Stomach (tissue), 9 donors: ENCODE data around the gene CAB39L. TPM values are rescaled to one million over a fixed set of nuclear protein-coding genes. Genes with fewer than 3 reads are reported as not detected.
A peak's percentile ranks its signal among the peaks of the same experiment; 100 is the strongest.

Experiments used
- DNase-seq, 2 donors: peaks; one replicate each; pipeline versions ENCODE4 v3.0.0 to v3.0.0-alpha.2; 2013 to 2019
- H3K27ac ChIP-seq, 5 donors: fragments of 200-600 bp in 4 of 5; sonication (generic) in 4 of 5; one replicate each; pipeline ENCODE4 v1.5.1; 2013 to 2019; ENCODE audit warnings: mild to moderate bottlenecking in 1 of 5, moderate library complexity in 1 of 5
- H3K27me3 ChIP-seq, 3 donors: fragments of 200-600 bp; sonication (generic); one replicate each; pipeline ENCODE4 v1.5.1; 2017 to 2019; ENCODE audit warnings: mixed run types in 1 of 3
- H3K36me3 ChIP-seq, 4 donors: fragments of 200-600 bp; sonication (generic); 1 replicate in 3 of 4; 2 replicates in 1 of 4; pipeline ENCODE4 v1.5.1; 2016 to 2019
- H3K4me1 ChIP-seq, 4 donors: fragments of 200-600 bp; sonication (generic); one replicate each; pipeline ENCODE4 v1.5.1; 2016 to 2019
- H3K4me3 ChIP-seq, 4 donors: fragments of 200-600 bp; sonication (generic) in 3 of 4; one replicate each; pipeline ENCODE4 v1.5.1; 2016 to 2019; ENCODE audit warnings: mild to moderate bottlenecking in 1 of 4
- H3K9me3 ChIP-seq, 4 donors: fragments of 200-600 bp; sonication (generic); one replicate each; pipeline ENCODE4 v1.5.1; 2016 to 2019
- EP300 ChIP-seq: sonication (generic); formaldehyde crosslinking; IDR thresholded peaks from one replicate; pipeline ENCODE4 v1.6.1; 2017; ENCODE audit warnings: antibody characterized with exemption
- POLR2A ChIP-seq, 4 donors: fragments of 450-650 bp; IDR thresholded peaks; one replicate each; pipeline ENCODE4 v1.6.1; 2016; ENCODE audit warnings: antibody characterized with exemption in 4 of 4, control low read depth in 2 of 4, mild to moderate bottlenecking in 1 of 4, moderate library complexity in 1 of 4
- POLR2AphosphoS5 ChIP-seq, 3 donors: sonication (generic); formaldehyde crosslinking; IDR thresholded peaks; one replicate each; pipeline ENCODE4 v1.6.1; 2016; ENCODE audit warnings: antibody characterized with exemption in 3 of 3
- WGBS, 5 donors: extraction: QIAGEN DNeasy Blood & Tissue Kit in 3 of 5; methylation state at CpG; one replicate each; pipeline versions ENCODE4 v1.1.5 to v1.1.7; 2013 to 2018; 5-methylcytosine and 5-hydroxymethylcytosine counted together
- intact Hi-C: fragments of 100-400 bp; cut with DNase I; formaldehyde crosslinking; loops from one replicate; pipeline ENCODE4 v1.15.1; 2023; ENCODE audit warnings: low total_unique reads
- polyA plus RNA-seq, 3 donors: library from polyadenylated mRNA; stranded (reverse); fragments of 200-250 nt; gene quantifications; one replicate each; pipeline ENCODE4 v1.2.3, GENCODE V29; 2013
- total RNA-seq, 5 donors: library from RNA; depleted of rRNA; stranded (reverse); fragments of >200 nt; gene quantifications; one replicate each; pipeline versions ENCODE4 v1.1.0 to v1.2.3, GENCODE V29; 2014 to 2016
- TF ChIP-seq, protein P1 (sequence below), 7 experiments: fragments of 450-650 bp in 4 of 7; fragments of 200-600 bp in 3 of 7; sonication (generic) in 3 of 7; IDR thresholded peaks; one replicate each; pipeline ENCODE4 v1.5.1; 2016 to 2019; ENCODE audit warnings: antibody characterized with exemption in 7 of 7, control low read depth in 2 of 7, mild to moderate bottlenecking in 1 of 7
- donor health status: healthy with polysubstance abuse.
- donor health status: Bipolar disorder and iron deficiency.
- donor health status: healthy.

The CAB39L gene
- total and polyA plus RNA-seq, 8 donors = 11.4 to 61.6 (median 33.0) TPM

- H3K36me3 ChIP-seq = no peaks in the 10 kb centered on the region
- no peaks in the 10 kb centered on the region for H3K27me3 ChIP-seq
- peaks cover 26 to 61% (median 45%) of the 10 kb centered on the region in 4 donors for H3K4me1 ChIP-seq
- 61 to 78% (median 75%) methylated on average over 5 of the region's 5 CpGs for WGBS, 5 donors
- H3K9me3 ChIP-seq = no peaks in the 10 kb centered on the region
- no peak for DNase-seq
- no peak for TF ChIP-seq POLR2A (IDR thresholded peaks at IDR 0.05)
- no peak for TF ChIP-seq POLR2AphosphoS5 (IDR thresholded peaks at IDR 0.05)
- TF ChIP-seq, protein P1, sequence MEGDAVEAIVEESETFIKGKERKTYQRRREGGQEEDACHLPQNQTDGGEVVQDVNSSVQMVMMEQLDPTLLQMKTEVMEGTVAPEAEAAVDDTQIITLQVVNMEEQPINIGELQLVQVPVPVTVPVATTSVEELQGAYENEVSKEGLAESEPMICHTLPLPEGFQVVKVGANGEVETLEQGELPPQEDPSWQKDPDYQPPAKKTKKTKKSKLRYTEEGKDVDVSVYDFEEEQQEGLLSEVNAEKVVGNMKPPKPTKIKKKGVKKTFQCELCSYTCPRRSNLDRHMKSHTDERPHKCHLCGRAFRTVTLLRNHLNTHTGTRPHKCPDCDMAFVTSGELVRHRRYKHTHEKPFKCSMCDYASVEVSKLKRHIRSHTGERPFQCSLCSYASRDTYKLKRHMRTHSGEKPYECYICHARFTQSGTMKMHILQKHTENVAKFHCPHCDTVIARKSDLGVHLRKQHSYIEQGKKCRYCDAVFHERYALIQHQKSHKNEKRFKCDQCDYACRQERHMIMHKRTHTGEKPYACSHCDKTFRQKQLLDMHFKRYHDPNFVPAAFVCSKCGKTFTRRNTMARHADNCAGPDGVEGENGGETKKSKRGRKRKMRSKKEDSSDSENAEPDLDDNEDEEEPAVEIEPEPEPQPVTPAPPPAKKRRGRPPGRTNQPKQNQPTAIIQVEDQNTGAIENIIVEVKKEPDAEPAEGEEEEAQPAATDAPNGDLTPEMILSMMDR (IDR thresholded peaks at IDR 0.05) = no peak
- no peak for TF ChIP-seq EP300
- intact Hi-C loops = loop anchor here (5.0 kb wide), 1 partner anchor 137 kb away; no protein-coding TSS in a partner anchor
- H3K27ac ChIP-seq = peak overlapping the region in 1 of 5 donors; percentile 92
- no peak overlapping the region for H3K4me3 ChIP-seq
Measured at GRCh38 chr13:49300276-49300675, 143.6 kb downstream of the CAB39L start.

DNA sequence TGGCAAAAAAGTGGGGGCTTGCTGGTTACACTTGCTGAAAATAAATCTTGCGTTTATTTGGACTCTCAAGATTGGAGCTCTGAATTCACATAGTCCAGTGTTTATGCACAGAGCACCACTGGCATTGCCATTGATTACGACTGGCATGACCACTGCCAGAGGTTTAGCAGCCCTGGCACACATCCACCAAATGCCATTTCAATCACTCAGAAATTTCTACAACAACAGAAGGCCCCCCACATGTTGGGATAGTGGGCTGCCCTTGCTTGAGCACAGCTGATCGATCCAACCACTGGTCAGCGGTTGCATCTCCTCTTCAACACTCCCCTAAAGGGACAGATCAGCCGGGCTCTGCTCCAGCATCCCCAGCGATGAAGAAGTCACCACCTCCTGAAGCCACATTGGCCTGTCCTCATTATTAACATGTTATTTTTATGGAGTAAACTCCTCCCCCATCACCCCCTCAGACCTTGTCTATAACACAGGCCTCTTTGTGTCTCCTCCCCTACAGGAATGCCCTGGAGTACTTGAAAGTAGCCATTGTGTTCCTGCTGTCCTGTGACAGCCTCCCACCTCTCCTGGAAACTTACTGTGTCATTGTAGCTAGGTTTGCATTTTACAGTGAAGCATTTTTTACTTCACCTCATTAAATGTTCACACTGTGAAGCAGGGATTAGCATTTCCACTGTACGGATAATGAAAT is 144.8 kb downstream of the CAB39L start:
- 62 to 82% (median 74%) methylated on average over 7 of the region's 7 CpGs for WGBS, 5 donors
- Histone ChIP-seq H3K4me3 (no peak overlapping the region), H3K9me3 (no peaks in the 10 kb centered on the region), H3K27me3 (no peaks in the 10 kb centered on the region), H3K4me1 (peaks cover 23 to 53% (median 33%) of the 10 kb centered on the region in 4 donors), H3K36me3 (no peaks in the 10 kb centered on the region), H3K27ac (peak overlapping the region in 1 of 5 donors; percentile 38)
- no peak for TF ChIP-seq POLR2A (IDR thresholded peaks at IDR 0.05)
- TF ChIP-seq, protein P1 (IDR thresholded peaks at IDR 0.05) = no peak
- no peak for TF ChIP-seq EP300
- no peak for TF ChIP-seq POLR2AphosphoS5 (IDR thresholded peaks at IDR 0.05)
- intact Hi-C loops = no loop called here
- no peak for DNase-seq

DNA sequence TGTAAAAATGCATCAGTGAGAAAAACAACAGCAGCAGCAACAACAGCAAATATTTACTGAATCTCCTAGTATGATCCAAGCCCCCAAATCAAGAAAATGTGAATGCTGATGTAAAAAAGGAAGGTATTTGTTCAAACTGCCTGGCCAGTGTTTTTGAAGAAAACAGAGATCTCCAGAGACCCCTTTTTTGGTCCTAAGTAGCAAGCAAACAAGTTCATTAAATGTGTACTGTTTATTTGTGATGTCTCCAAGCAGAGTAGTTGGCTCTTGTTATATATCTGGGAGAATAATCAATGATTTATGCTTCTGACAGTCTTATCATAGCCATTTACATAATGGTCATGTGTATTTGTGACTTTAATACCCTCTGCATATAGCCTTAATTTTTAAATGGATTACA is 145.4 kb downstream of the CAB39L start:
- Histone ChIP-seq H3K27ac (peak overlapping the region in 1 of 5 donors; percentile 27), H3K27me3 (no peaks in the 10 kb centered on the region), H3K9me3 (no peaks in the 10 kb centered on the region), H3K4me3 (no peak overlapping the region), H3K4me1 (peaks cover 17 to 47% (median 27%) of the 10 kb centered on the region in 4 donors), H3K36me3 (no peaks in the 10 kb centered on the region)
- DNase-seq = no peak
- TF ChIP-seq POLR2AphosphoS5 (IDR thresholded peaks at IDR 0.05) = no peak
- no peak for TF ChIP-seq EP300
- TF ChIP-seq, protein P1 (IDR thresholded peaks at IDR 0.05) = no peak
- TF ChIP-seq POLR2A (IDR thresholded peaks at IDR 0.05) = no peak
- intact Hi-C loops = no loop called here

DNA sequence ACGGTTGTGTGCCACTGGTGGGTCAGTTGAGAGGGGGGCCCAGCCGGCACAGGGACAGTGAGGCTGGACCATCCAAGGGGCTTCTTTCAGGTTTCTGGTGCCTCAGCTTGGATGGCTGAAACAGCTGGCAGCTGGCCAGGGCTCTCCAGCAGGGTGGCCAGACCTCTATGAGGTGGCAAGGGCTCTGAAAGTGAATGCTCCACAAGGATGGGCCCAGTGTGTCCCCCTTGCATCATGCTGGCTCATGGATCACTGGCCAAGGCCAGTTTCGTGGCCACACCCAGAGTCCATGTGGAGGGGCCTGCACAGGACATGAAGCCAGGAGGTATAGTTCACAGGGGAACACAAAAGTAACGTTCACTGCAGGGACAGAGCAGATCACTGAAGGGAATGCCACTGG is 146.5 kb downstream of the CAB39L start:
- TF ChIP-seq POLR2AphosphoS5 (IDR thresholded peaks at IDR 0.05) (no peak), POLR2A (IDR thresholded peaks at IDR 0.05) (no peak), EP300 (no peak)
- TF ChIP-seq, protein P1 (IDR thresholded peaks at IDR 0.05) = no peak
- no peak overlapping the region for H3K27ac ChIP-seq
- no peak overlapping the region for H3K4me3 ChIP-seq
- no peaks in the 10 kb centered on the region for H3K36me3 ChIP-seq
- no peaks in the 10 kb centered on the region for H3K27me3 ChIP-seq
- DNase-seq = no peak
- intact Hi-C loops = no loop called here
- peaks cover 10 to 47% (median 21%) of the 10 kb centered on the region in 4 donors for H3K4me1 ChIP-seq
- H3K9me3 ChIP-seq = no peaks in the 10 kb centered on the region
- 82 to 96% (median 87%) methylated on average over 2 to 4 of the region's 4 CpGs for WGBS, 5 donors
